ENCODE results near the gene SLC6A17. TPM values are rescaled to one million over a fixed set of nuclear protein-coding genes. Genes with fewer than 3 reads are reported as not detected.

SLC6A17 gene
- total RNA-seq, 2 experiments from 2014 or later: 0.02 to 0.07 TPM

- Mint-ChIP-seq H3K27ac (no peak overlapping the region), H3K9me3 (peaks cover 6% of the 10 kb centered on the region), H3K36me3 (peaks cover 3% of the 10 kb centered on the region), H3K4me1 (ENCODE audit: low read depth) (peaks cover 4% of the 10 kb centered on the region), H3K4me3 (no peak overlapping the region), H3K27me3 (peaks cover 18% of the 10 kb centered on the region)
- intact Hi-C loops (cut with micrococcal nuclease): no loop called here
- peak; percentile 39 for DNase-seq
- ChIA-PET POLR2A (no interaction called here), CTCF (interaction anchor here (1.2 to 4.5 kb wide), 2 partner anchors 31 to 67 kb away, joined by 4 to 29 read pairs; no protein-coding TSS in a partner anchor)
These were observed 31.5 kb upstream of the SLC6A17 start for GRCh38 chr1:110118636-110119396.

GRCh38 chr1:110119843-110120242 is 30.5 kb upstream of the SLC6A17 start:
- POLR2A ChIA-PET: no interaction called here
- peaks cover 3% of the 10 kb centered on the region for H3K36me3 Mint-ChIP-seq
- no peak overlapping the region for H3K27ac Mint-ChIP-seq
- peaks cover 6% of the 10 kb centered on the region for H3K9me3 Mint-ChIP-seq
- H3K4me3 Mint-ChIP-seq: no peak overlapping the region
- CTCF ChIA-PET: no interaction called here
- peaks cover 4% of the 10 kb centered on the region for H3K4me1 Mint-ChIP-seq (ENCODE audit: low read depth)
- intact Hi-C loops (cut with micrococcal nuclease): no loop called here
- DNase-seq: no peak
- H3K27me3 Mint-ChIP-seq: peaks cover 22% of the 10 kb centered on the region

- H3K9me3 Mint-ChIP-seq: peaks cover 6% of the 10 kb centered on the region
- POLR2A ChIA-PET: no interaction called here
- H3K36me3 Mint-ChIP-seq: peaks cover 3% of the 10 kb centered on the region
- no peak overlapping the region for H3K27ac Mint-ChIP-seq
- no peak overlapping the region for H3K4me3 Mint-ChIP-seq
- no peak for DNase-seq
- intact Hi-C loops (cut with micrococcal nuclease): no loop called here
- peaks cover 17% of the 10 kb centered on the region for H3K27me3 Mint-ChIP-seq
- CTCF ChIA-PET: no interaction called here
- H3K4me1 Mint-ChIP-seq (ENCODE audit: low read depth): peaks cover 4% of the 10 kb centered on the region
These were observed 29.2 kb upstream of the SLC6A17 start for GRCh38 chr1:110120960-110121561.

- ChIA-PET CTCF (interaction anchor here (0.6 to 2.3 kb wide), 4 partner anchors 16 to 375 kb away, joined by 3 to 7 read pairs (median 4); no protein-coding TSS in a partner anchor), POLR2A (no interaction called here)
- intact Hi-C loops (cut with micrococcal nuclease): no loop called here
- no peak for DNase-seq
- H3K27me3 Mint-ChIP-seq: peaks cover 12% of the 10 kb centered on the region
- H3K9me3 Mint-ChIP-seq: peaks cover 9% of the 10 kb centered on the region
- H3K4me3 Mint-ChIP-seq: no peak overlapping the region
- H3K36me3 Mint-ChIP-seq: peaks cover 3% of the 10 kb centered on the region
- no peak overlapping the region for H3K27ac Mint-ChIP-seq
- peaks cover 4% of the 10 kb centered on the region for H3K4me1 Mint-ChIP-seq (ENCODE audit: low read depth)
These were observed 27.1 kb upstream of the SLC6A17 start for GRCh38 chr1:110123224-110123623.

GRCh38 chr1:110125810-110126209 is 24.5 kb upstream of the SLC6A17 start:
- peaks cover 27% of the 10 kb centered on the region for H3K27me3 Mint-ChIP-seq
- H3K4me3 Mint-ChIP-seq: no peak overlapping the region
- H3K27ac Mint-ChIP-seq: no peak overlapping the region
- H3K4me1 Mint-ChIP-seq (ENCODE audit: low read depth): no peaks in the 10 kb centered on the region
- H3K9me3 Mint-ChIP-seq: peaks cover 3% of the 10 kb centered on the region
- DNase-seq: no peak
- CTCF ChIA-PET: interaction anchor here (0.8 to 2.3 kb wide), 3 partner anchors 37 to 138 kb away, joined by 3 to 7 read pairs (median 3); no protein-coding TSS in a partner anchor
- intact Hi-C loops (cut with micrococcal nuclease): no loop called here
- no peaks in the 10 kb centered on the region for H3K36me3 Mint-ChIP-seq
- POLR2A ChIA-PET: interaction anchor here (0.5 kb wide), 1 partner anchor 542 kb away, joined by 3 read pairs; no protein-coding TSS in a partner anchor

GRCh38 chr1:110130113-110130591 is 20.1 kb upstream of the SLC6A17 start:
- Mint-ChIP-seq H3K27ac (no peak overlapping the region), H3K27me3 (peaks cover 27% of the 10 kb centered on the region), H3K4me1 (ENCODE audit: low read depth) (no peaks in the 10 kb centered on the region), H3K4me3 (no peak overlapping the region), H3K36me3 (no peaks in the 10 kb centered on the region), H3K9me3 (peaks cover 3% of the 10 kb centered on the region)
- CTCF ChIA-PET: no interaction called here
- peak; percentile 16 for DNase-seq
- intact Hi-C loops (cut with micrococcal nuclease): no loop called here
- POLR2A ChIA-PET: no interaction called here

GRCh38 chr1:110130989-110131388 is 19.3 kb upstream of the SLC6A17 start:
- H3K9me3 Mint-ChIP-seq: peaks cover 3% of the 10 kb centered on the region
- no peaks in the 10 kb centered on the region for H3K4me1 Mint-ChIP-seq (ENCODE audit: low read depth)
- ChIA-PET CTCF (no interaction called here), POLR2A (no interaction called here)
- no peaks in the 10 kb centered on the region for H3K36me3 Mint-ChIP-seq
- no peak for DNase-seq
- intact Hi-C loops (cut with micrococcal nuclease): no loop called here
- H3K27me3 Mint-ChIP-seq: peaks cover 32% of the 10 kb centered on the region
- no peak overlapping the region for H3K27ac Mint-ChIP-seq
- H3K4me3 Mint-ChIP-seq: no peak overlapping the region

GRCh38 chr1:110132682-110133081 is 17.6 kb upstream of the SLC6A17 start:
- intact Hi-C loops (cut with micrococcal nuclease): no loop called here
- ChIA-PET CTCF (interaction anchor here (0.9 kb wide), 1 partner anchor 363 kb away, joined by 3 read pairs; no protein-coding TSS in a partner anchor), POLR2A (no interaction called here)
- no peaks in the 10 kb centered on the region for H3K36me3 Mint-ChIP-seq
- peaks cover 39% of the 10 kb centered on the region for H3K27me3 Mint-ChIP-seq
- no peaks in the 10 kb centered on the region for H3K9me3 Mint-ChIP-seq
- H3K27ac Mint-ChIP-seq: no peak overlapping the region
- no peak overlapping the region for H3K4me3 Mint-ChIP-seq
- peaks cover 8% of the 10 kb centered on the region for H3K4me1 Mint-ChIP-seq (ENCODE audit: low read depth)
- no peak for DNase-seq

- Mint-ChIP-seq H3K4me1 (ENCODE audit: low read depth) (peaks cover 8% of the 10 kb centered on the region), H3K27ac (no peak overlapping the region), H3K4me3 (no peak overlapping the region), H3K27me3 (peaks cover 40% of the 10 kb centered on the region), H3K36me3 (no peaks in the 10 kb centered on the region), H3K9me3 (no peaks in the 10 kb centered on the region)
- no peak for DNase-seq
- CTCF ChIA-PET: no interaction called here
- intact Hi-C loops (cut with micrococcal nuclease): no loop called here
- POLR2A ChIA-PET: no interaction called here
These were observed 16.9 kb upstream of the SLC6A17 start for GRCh38 chr1:110133436-110133835.

- H3K4me1 Mint-ChIP-seq (ENCODE audit: low read depth): peaks cover 8% of the 10 kb centered on the region
- ChIA-PET CTCF (no interaction called here), POLR2A (no interaction called here)
- no peak overlapping the region for H3K27ac Mint-ChIP-seq
- DNase-seq: no peak
- peaks cover 38% of the 10 kb centered on the region for H3K27me3 Mint-ChIP-seq
- no peaks in the 10 kb centered on the region for H3K36me3 Mint-ChIP-seq
- intact Hi-C loops (cut with micrococcal nuclease): no loop called here
- no peaks in the 10 kb centered on the region for H3K9me3 Mint-ChIP-seq
- no peak overlapping the region for H3K4me3 Mint-ChIP-seq
These were observed 16.2 kb upstream of the SLC6A17 start for GRCh38 chr1:110134050-110134595.

GRCh38 chr1:110135246-110135645 is 15.0 kb upstream of the SLC6A17 start:
- Mint-ChIP-seq H3K4me1 (ENCODE audit: low read depth) (peaks cover 8% of the 10 kb centered on the region), H3K9me3 (no peaks in the 10 kb centered on the region), H3K36me3 (no peaks in the 10 kb centered on the region), H3K27me3 (peaks cover 32% of the 10 kb centered on the region), H3K27ac (no peak overlapping the region), H3K4me3 (no peak overlapping the region)
- intact Hi-C loops (cut with micrococcal nuclease): no loop called here
- ChIA-PET CTCF (no interaction called here), POLR2A (no interaction called here)
- DNase-seq: no peak

- peaks cover 30% of the 10 kb centered on the region for H3K27me3 Mint-ChIP-seq
These were observed 14.6 kb upstream of the SLC6A17 start for GRCh38 chr1:110135666-110136065.

More at GRCh38 chr1:110135666-110136065, 14.6 kb upstream of the SLC6A17 start:
- POLR2A ChIA-PET: no interaction called here
- no peaks in the 10 kb centered on the region for H3K9me3 Mint-ChIP-seq
- no peaks in the 10 kb centered on the region for H3K36me3 Mint-ChIP-seq
- H3K4me3 Mint-ChIP-seq: no peak overlapping the region
- intact Hi-C loops (cut with micrococcal nuclease): no loop called here
- DNase-seq: no peak
- peaks cover 8% of the 10 kb centered on the region for H3K4me1 Mint-ChIP-seq (ENCODE audit: low read depth)
- H3K27ac Mint-ChIP-seq: no peak overlapping the region
- CTCF ChIA-PET: no interaction called here

Measured in activated CD4-positive, alpha-beta memory T cell treated with anti-CD3 and anti-CD28 coated beads for 36 hours (primary cell).